Omental fat pad (tissue), 4 donors: ENCODE measurements around the gene IFFO2. TPM values are rescaled to one million over a fixed set of nuclear protein-coding genes. Genes with fewer than 3 reads are reported as not detected.

ENCODE experiments used
- ATAC-seq: fragments of 150-250 bp; one replicate; pipeline ENCODE4 v1.9.1; 2016; ENCODE audit warnings: mild to moderate bottlenecking, moderate library complexity; ENCODE audit not compliant: low FRiP score
- DNase-seq: peaks from one replicate; pipeline ENCODE4 v3.0.0-alpha.2; 2019; ENCODE audit warnings: low spot score
- total RNA-seq, 4 donors: library from RNA; depleted of rRNA; stranded (reverse); fragments of >200 nt; gene quantifications; one replicate each; pipeline ENCODE4 v1.1.0, GENCODE V29; 2016
- TF ChIP-seq, protein P1 (sequence below), 3 donors: fragments of 450-650 bp; IDR thresholded peaks; one replicate each; pipeline ENCODE4 v1.5.1; 2016 to 2017; ENCODE audit warnings: antibody characterized with exemption in 3 of 3, mild to moderate bottlenecking in 3 of 3, moderate library complexity in 2 of 3

IFFO2 gene
- total RNA-seq, 4 donors from 2014 or later: 2.3 to 12.9 (median 7.7) TPM

DNA sequence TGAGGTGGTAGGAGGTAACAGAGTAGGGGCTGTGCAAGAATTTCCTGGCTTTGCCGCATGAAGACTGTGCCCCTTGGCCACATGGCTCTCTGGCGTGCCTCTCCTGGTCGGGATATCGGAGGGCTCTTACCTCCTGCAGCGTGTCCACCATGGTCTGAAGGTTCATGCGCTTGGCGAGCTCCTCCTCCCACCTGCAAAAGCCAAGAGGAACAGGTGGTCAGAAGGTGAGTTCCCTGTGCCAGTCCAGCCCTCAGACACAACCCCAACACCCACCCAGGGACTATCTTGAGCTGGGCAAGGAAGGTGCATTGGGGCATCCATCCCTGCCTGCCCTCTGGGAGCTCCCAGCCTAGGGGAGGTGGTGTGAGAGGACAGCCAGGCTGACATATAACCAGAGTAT lies 35.5 kb downstream of the IFFO2 start:
- no peak for ATAC-seq
- no peak for DNase-seq
- TF ChIP-seq, protein P1, sequence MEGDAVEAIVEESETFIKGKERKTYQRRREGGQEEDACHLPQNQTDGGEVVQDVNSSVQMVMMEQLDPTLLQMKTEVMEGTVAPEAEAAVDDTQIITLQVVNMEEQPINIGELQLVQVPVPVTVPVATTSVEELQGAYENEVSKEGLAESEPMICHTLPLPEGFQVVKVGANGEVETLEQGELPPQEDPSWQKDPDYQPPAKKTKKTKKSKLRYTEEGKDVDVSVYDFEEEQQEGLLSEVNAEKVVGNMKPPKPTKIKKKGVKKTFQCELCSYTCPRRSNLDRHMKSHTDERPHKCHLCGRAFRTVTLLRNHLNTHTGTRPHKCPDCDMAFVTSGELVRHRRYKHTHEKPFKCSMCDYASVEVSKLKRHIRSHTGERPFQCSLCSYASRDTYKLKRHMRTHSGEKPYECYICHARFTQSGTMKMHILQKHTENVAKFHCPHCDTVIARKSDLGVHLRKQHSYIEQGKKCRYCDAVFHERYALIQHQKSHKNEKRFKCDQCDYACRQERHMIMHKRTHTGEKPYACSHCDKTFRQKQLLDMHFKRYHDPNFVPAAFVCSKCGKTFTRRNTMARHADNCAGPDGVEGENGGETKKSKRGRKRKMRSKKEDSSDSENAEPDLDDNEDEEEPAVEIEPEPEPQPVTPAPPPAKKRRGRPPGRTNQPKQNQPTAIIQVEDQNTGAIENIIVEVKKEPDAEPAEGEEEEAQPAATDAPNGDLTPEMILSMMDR (IDR thresholded peaks at IDR 0.05): no peak

- no peak for ATAC-seq
- TF ChIP-seq, protein P1 (IDR thresholded peaks at IDR 0.05): no peak
- DNase-seq: no peak
These were observed 36.5 kb downstream of the IFFO2 start for GRCh38 chr1:18919956-18920355.

DNA sequence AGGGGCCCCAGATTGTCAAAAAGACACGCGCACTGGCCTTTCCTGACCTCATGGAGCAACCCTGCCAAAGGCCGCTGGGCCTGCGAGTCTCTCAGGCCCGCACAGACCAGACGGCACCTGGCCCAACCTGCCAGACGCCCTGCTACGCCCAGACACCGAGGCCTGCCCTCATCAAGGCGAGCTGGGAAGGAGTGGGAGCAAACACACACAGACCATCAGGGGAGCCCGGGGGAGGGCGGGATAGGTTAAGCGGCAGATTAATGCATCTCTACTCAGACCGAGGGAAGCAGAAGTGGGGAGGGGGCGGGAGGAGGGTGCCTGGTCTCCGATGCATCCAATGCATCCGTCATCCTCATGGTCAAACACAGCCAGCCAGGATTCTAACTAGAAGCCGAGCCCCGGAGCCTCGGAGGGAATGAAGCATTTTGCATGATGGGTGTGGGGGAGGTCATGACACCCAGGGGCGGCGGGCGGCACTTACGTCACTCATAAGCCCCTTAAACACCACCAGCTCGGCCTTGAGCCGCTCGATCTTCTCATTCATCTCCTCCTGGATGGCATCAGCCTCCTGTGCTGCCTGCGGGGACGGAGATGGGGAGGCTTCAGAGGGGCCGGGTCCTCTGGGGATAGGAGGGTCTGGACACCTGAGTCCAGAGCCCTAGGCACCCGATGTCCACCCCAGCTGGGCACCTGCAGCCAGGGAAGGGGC lies 37.1 kb downstream of the IFFO2 start:
- ATAC-seq (no peak), DNase-seq (no peak)
- TF ChIP-seq, protein P1 (IDR thresholded peaks at IDR 0.05): no peak

- DNase-seq: no peak
- no peak for ATAC-seq
- TF ChIP-seq, protein P1 (IDR thresholded peaks at IDR 0.05): no peak
These were observed 38.1 kb downstream of the IFFO2 start for GRCh38 chr1:18918417-18918816.

DNA sequence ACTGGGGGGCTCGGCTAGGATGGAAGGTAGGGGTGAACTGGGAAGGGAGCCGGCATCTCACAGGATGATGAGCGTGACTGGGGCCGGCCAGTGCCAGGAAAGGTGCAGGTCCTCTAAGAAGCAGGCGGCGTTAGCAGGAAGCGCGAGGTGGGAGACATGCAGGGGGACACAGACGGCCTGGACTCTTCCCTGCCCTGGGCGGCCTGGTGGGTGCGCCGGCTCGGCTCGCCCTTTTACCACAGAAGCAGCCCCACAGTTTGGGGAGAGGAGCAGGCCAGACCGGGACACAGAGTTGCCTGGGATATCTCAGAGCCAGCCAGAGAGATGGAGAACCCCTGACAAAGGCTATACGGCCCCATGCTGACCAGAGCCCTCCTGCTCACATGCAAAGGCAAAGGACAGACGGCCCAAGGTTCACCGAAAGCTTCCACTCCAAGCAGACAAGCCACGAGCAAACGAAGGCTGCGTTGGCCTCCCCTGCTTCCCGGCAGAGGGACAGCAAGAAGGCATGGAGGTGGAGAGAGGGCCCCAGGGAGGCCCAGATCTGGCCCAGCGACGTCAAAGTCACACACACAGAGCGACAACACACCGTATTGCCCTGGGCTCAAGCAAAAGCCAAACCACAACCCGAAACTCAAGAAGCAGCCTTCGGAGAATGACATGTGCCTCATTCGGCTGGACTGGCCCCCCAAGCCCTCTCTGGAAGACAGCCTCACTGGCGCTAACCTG lies 39.2 kb downstream of the IFFO2 start:
- TF ChIP-seq, protein P1 (IDR thresholded peaks at IDR 0.05): no peak
- no peak for DNase-seq
- no peak for ATAC-seq

DNA sequence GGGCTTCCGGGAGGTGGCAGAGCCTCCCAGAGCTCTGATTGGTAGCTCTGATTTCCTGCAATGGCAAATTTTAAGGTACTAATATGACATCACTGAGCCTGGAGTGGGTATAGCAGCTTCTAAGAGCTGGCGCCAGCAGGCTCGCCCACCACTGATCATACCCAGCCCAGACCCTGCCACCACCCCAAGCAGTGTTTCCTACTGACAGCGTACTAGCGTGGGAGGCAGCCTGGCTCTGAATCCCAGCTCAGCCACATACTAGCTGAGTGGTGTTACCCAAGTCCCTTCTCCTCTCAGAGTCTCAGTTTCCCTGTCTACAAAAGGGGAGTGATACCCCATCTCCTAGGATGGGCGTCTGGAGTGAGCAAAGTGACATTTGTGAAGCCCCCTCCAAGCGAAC lies 41.1 kb downstream of the IFFO2 start:
- ATAC-seq (no peak), DNase-seq (no peak)
- TF ChIP-seq, protein P1 (IDR thresholded peaks at IDR 0.05): no peak
